Testis (tissue), 3 donors: ENCODE results near the gene CFAP69. TPM values are rescaled to one million over a fixed set of nuclear protein-coding genes. Genes with fewer than 3 reads are reported as not detected.

Source experiments
- DNase-seq: peaks from one replicate; pipeline ENCODE4 v3.0.0-alpha.2; 2019
- H3K27ac ChIP-seq, 2 donors: fragments of 200-600 bp; sonication (generic); one replicate each; pipeline ENCODE4 v1.5.1; 2019
- H3K27me3 ChIP-seq: fragments of 200-600 bp; sonication (generic); one replicate; pipeline ENCODE4 v1.5.1; 2019
- H3K36me3 ChIP-seq: fragments of 200-600 bp; sonication (generic); one replicate; pipeline ENCODE4 v1.5.1; 2017; ENCODE audit warnings: low read depth; ENCODE audit errors: missing control alignments
- H3K4me1 ChIP-seq: fragments of 200-600 bp; sonication (generic); one replicate; pipeline ENCODE4 v1.5.1; 2019
- H3K4me3 ChIP-seq, 2 donors: fragments of 200-600 bp; sonication (generic); one replicate each; pipeline ENCODE4 v1.5.1; 2017 to 2019
- H3K9me3 ChIP-seq: fragments of 200-600 bp; sonication (generic); one replicate; pipeline ENCODE4 v1.5.1; 2017
- POLR2A ChIP-seq: fragments of 450-650 bp; IDR thresholded peaks from one replicate; pipeline ENCODE4 v1.6.1; 2017; ENCODE audit warnings: antibody characterized with exemption, mild to moderate bottlenecking, moderate library complexity
- WGBS, 2 donors: methylation state at CpG; one replicate each; pipeline ENCODE4 v1.1.5; 2018; 5-methylcytosine and 5-hydroxymethylcytosine counted together
- intact Hi-C: fragments of 100-400 bp; cut with DNase I; formaldehyde crosslinking; loops from one replicate; pipeline ENCODE4 v1.15.1; 2023; ENCODE audit warnings: low total_unique reads
- polyA plus RNA-seq: library from polyadenylated mRNA; stranded (reverse); fragments of 350-450 nt; fragmentation: Illumina TruSeq; extraction: RNeasy Lipid Tissue Mini Kit (QIAGEN cat#74804); gene quantifications from one replicate; pipeline ENCODE4 v1.2.3, GENCODE V29; 2014; ENCODE audit warnings: low read depth, low replicate concordance; ENCODE audit not compliant: insufficient read depth
- total RNA-seq, 2 donors: library from RNA; depleted of rRNA; stranded (reverse); fragments of >200 nt; gene quantifications; one replicate each; pipeline ENCODE4 v1.2.3, GENCODE V29; 2016
- TF ChIP-seq, protein P1 (sequence below), 3 experiments: fragments of 450-650 bp in 2 of 3; fragments of 200-600 bp in 1 of 3; sonication (generic) in 1 of 3; IDR thresholded peaks; one replicate each; pipeline ENCODE4 v1.5.1; 2016 to 2019; ENCODE audit warnings: antibody characterized with exemption in 3 of 3, mild to moderate bottlenecking in 2 of 3, moderate library complexity in 1 of 3

CFAP69 gene
- total and polyA plus RNA-seq, 3 donors from 2014 or later: 8.7 to 18.0 (median 9.0) TPM

DNA sequence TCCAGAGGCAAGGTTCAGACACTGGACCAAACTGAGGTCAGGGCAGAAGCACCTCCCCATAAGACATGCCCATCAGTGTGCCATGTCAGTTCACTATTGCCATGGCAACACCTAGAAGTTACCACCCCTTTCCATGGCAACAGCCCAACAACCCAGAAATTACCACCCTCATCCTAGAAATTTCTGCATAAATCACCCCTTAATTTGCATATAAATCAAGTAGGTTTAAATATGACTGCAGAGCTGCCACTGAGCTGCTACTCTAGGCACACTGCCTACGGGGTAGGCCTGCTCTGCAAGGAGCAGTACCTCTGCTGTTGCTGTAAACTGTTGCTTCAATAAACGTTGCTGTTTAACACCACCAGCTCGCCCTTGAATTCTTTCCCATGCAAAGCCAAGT lies 20.8 kb upstream of the CFAP69 start:
- no peaks in the 10 kb centered on the region for H3K36me3 ChIP-seq
- H3K9me3 ChIP-seq: no peaks in the 10 kb centered on the region
- TF ChIP-seq, protein P1, sequence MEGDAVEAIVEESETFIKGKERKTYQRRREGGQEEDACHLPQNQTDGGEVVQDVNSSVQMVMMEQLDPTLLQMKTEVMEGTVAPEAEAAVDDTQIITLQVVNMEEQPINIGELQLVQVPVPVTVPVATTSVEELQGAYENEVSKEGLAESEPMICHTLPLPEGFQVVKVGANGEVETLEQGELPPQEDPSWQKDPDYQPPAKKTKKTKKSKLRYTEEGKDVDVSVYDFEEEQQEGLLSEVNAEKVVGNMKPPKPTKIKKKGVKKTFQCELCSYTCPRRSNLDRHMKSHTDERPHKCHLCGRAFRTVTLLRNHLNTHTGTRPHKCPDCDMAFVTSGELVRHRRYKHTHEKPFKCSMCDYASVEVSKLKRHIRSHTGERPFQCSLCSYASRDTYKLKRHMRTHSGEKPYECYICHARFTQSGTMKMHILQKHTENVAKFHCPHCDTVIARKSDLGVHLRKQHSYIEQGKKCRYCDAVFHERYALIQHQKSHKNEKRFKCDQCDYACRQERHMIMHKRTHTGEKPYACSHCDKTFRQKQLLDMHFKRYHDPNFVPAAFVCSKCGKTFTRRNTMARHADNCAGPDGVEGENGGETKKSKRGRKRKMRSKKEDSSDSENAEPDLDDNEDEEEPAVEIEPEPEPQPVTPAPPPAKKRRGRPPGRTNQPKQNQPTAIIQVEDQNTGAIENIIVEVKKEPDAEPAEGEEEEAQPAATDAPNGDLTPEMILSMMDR (IDR thresholded peaks at IDR 0.05): no peak
- TF ChIP-seq POLR2A: no peak
- 70 to 71% methylated on average over 3 of the region's 3 CpGs for WGBS, 2 donors
- H3K27ac ChIP-seq: no peak overlapping the region
- no peak for DNase-seq
- no peak overlapping the region for H3K4me3 ChIP-seq
- no peaks in the 10 kb centered on the region for H3K4me1 ChIP-seq
- intact Hi-C loops: no loop called here
- no peaks in the 10 kb centered on the region for H3K27me3 ChIP-seq

- Histone ChIP-seq H3K4me1 (no peaks in the 10 kb centered on the region), H3K9me3 (no peaks in the 10 kb centered on the region), H3K27ac (no peak overlapping the region), H3K27me3 (no peaks in the 10 kb centered on the region), H3K4me3 (no peak overlapping the region), H3K36me3 (no peaks in the 10 kb centered on the region)
- no peak for DNase-seq
- TF ChIP-seq, protein P1 (IDR thresholded peaks at IDR 0.05): no peak
- TF ChIP-seq POLR2A: no peak
- intact Hi-C loops: no loop called here
- 93 to 96% methylated on average over 3 of the region's 3 CpGs for WGBS, 2 donors
Observed at GRCh38 chr7:90225181-90225580, 19.8 kb upstream of the CFAP69 start.

GRCh38 chr7:90225601-90226000 lies 19.4 kb upstream of the CFAP69 start:
- no peaks in the 10 kb centered on the region for H3K9me3 ChIP-seq
- no peak overlapping the region for H3K27ac ChIP-seq
- no peaks in the 10 kb centered on the region for H3K27me3 ChIP-seq
- DNase-seq: no peak
- TF ChIP-seq, protein P1 (IDR thresholded peaks at IDR 0.05): no peak
- TF ChIP-seq POLR2A: no peak
- 65 to 67% methylated on average over 1 of the region's 1 CpG for WGBS, 2 donors
- no peaks in the 10 kb centered on the region for H3K4me1 ChIP-seq
- H3K4me3 ChIP-seq: no peak overlapping the region
- no peaks in the 10 kb centered on the region for H3K36me3 ChIP-seq
- intact Hi-C loops: no loop called here

GRCh38 chr7:90227259-90227658 lies 17.7 kb upstream of the CFAP69 start:
- H3K9me3 ChIP-seq: no peaks in the 10 kb centered on the region
- H3K4me1 ChIP-seq: no peaks in the 10 kb centered on the region
- 72 to 87% methylated on average over 5 of the region's 5 CpGs for WGBS, 2 donors
- intact Hi-C loops: no loop called here
- H3K27ac ChIP-seq: no peak overlapping the region
- no peaks in the 10 kb centered on the region for H3K27me3 ChIP-seq
- no peak for DNase-seq
- H3K4me3 ChIP-seq: no peak overlapping the region
- TF ChIP-seq, protein P1 (IDR thresholded peaks at IDR 0.05): no peak
- TF ChIP-seq POLR2A: no peak
- H3K36me3 ChIP-seq: no peaks in the 10 kb centered on the region

DNA sequence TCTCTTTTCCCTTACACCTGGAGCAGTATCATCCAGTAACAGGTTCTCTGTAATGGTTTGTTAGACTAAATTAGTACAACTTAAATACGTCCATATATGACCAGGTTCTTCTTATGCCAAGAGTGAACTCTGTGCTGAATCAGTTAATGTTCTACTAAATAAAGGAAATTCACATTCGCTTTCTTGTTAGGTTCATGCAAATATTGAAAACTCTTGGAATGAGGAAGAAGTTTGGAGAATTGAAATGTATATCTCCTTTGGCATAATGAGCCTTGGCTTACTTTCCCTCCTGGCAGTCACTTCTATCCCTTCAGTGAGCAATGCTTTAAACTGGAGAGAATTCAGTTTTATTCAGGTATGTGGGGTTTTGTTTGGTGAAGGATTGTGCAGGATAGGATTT lies 15.3 kb upstream of the CFAP69 start:
- Histone ChIP-seq H3K9me3 (no peaks in the 10 kb centered on the region), H3K4me3 (no peak overlapping the region), H3K36me3 (no peaks in the 10 kb centered on the region), H3K27ac (no peak overlapping the region), H3K27me3 (no peaks in the 10 kb centered on the region), H3K4me1 (no peaks in the 10 kb centered on the region)
- DNase-seq: no peak
- WGBS, 2 donors: 88 to 92% methylated on average over 2 of the region's 2 CpGs
- TF ChIP-seq POLR2A: no peak
- TF ChIP-seq, protein P1 (IDR thresholded peaks at IDR 0.05): no peak
- intact Hi-C loops: no loop called here
